Mammary epithelial cell (primary cell): ENCODE measurements around the gene ARHGEF3.

ENCODE experiments used
- EZH2 ChIP-seq: IDR thresholded peaks from 2 replicates; pipeline ENCODE4 v1.6.1; 2012; ENCODE audit warnings: low read length, inconsistent platforms, borderline replicate concordance
- TF ChIP-seq, protein P1 (sequence below), 2 donors: IDR thresholded peaks in 1 of 2; conservative IDR thresholded peaks in 1 of 2; 2 replicates each; pipeline ENCODE4 v1.5.1; 2011 to 2012; ENCODE audit warnings: inconsistent platforms in 2 of 2, low read length in 2 of 2, mild to moderate bottlenecking in 2 of 2, control low read depth in 1 of 2, low read depth in 1 of 2; ENCODE audit not compliant: insufficient read depth in 1 of 2; ENCODE audit errors: extremely low read depth in 1 of 2

DNA sequence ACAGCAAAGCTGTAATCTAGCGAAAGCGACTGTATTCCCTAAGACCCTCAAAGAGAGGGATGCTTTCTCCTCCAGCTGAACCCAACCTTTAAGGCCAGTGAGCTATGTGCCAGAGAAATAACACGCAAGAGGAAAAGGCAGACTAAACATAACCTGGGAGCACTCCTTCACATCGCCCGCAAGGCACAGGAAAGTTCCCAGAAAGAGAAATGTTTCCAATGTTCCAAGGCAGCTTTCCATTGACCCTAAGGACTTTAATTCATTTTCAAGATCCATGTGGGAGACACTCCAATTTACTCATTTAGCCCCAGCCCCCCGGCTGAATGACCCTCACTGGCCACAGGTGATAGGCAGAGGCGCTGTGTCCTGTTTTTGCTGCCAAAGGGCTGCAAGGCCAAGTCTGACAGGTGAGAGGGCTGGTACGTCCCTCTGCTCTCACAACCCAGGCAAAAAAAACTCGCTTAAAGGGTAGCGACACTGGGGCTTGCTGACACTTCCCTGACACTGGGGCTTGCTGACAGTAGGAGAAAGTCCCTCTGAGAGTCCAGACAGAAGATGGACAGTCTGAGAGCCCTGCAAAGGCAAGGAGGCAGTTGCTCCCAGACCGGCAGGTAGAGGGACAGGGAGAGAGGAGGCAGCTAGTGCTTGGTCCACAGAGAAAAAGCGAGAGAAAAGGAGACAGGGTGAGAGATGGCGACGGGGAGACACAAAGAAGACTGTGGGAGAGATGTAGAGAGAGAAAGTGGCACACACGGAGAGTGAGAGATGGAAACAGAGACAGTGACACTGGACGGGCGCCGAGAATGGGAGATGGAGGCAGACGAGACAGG, 702 bp downstream of the ARHGEF3 start:
- TF ChIP-seq, protein P1, sequence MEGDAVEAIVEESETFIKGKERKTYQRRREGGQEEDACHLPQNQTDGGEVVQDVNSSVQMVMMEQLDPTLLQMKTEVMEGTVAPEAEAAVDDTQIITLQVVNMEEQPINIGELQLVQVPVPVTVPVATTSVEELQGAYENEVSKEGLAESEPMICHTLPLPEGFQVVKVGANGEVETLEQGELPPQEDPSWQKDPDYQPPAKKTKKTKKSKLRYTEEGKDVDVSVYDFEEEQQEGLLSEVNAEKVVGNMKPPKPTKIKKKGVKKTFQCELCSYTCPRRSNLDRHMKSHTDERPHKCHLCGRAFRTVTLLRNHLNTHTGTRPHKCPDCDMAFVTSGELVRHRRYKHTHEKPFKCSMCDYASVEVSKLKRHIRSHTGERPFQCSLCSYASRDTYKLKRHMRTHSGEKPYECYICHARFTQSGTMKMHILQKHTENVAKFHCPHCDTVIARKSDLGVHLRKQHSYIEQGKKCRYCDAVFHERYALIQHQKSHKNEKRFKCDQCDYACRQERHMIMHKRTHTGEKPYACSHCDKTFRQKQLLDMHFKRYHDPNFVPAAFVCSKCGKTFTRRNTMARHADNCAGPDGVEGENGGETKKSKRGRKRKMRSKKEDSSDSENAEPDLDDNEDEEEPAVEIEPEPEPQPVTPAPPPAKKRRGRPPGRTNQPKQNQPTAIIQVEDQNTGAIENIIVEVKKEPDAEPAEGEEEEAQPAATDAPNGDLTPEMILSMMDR (conservative IDR thresholded peaks at IDR 0.05 in 1 of 2, IDR thresholded peaks at IDR 0.05 in 1 of 2; ENCODE audit: extremely low read depth in 1 of 2, insufficient read depth in 1 of 2, low read depth in 1 of 2, low read length in 2 of 2): peak in 1 of 2 donors; percentile 9
- TF ChIP-seq EZH2: no peak
